Prostate gland (tissue), 2 donors: ENCODE measurements around the gene CPNE9. TPM values are rescaled to one million over a fixed set of nuclear protein-coding genes. Genes with fewer than 3 reads are reported as not detected.

Experiments used
- DNase-seq: peaks from one replicate; pipeline ENCODE4 v3.0.0-alpha.2; 2019; ENCODE audit warnings: low spot score
- H3K27ac ChIP-seq, 2 donors: fragments of 200-600 bp; sonication (generic); 2 replicates each; pipeline ENCODE4 v1.5.1; 2017 to 2019
- H3K27me3 ChIP-seq: fragments of 200-600 bp; sonication (generic); replicated peaks from 2 replicates; pipeline ENCODE4 v1.5.1; 2019; ENCODE audit not compliant: insufficient read depth
- H3K36me3 ChIP-seq, 2 donors: fragments of 200-600 bp; sonication (generic); 1 replicate in 1 of 2; 2 replicates in 1 of 2; pipeline versions ENCODE4 v1.5.1 to v1.8.1; 2017 to 2019
- H3K4me1 ChIP-seq: fragments of 200-600 bp; sonication (generic); replicated peaks from 2 replicates; pipeline ENCODE4 v1.5.1; 2019
- H3K4me3 ChIP-seq, 2 donors: fragments of 200-600 bp; sonication (generic); 2 replicates each; pipeline ENCODE4 v1.5.1; 2017 to 2019
- H3K9me3 ChIP-seq: fragments of 200-600 bp; sonication (generic); 2 replicates; pipeline ENCODE4 v1.5.1; 2017
- POLR2A ChIP-seq: fragments of 450-650 bp; IDR thresholded peaks from one replicate; pipeline ENCODE4 v1.6.1; 2016; ENCODE audit warnings: antibody characterized with exemption, mild to moderate bottlenecking
- POLR2AphosphoS5 ChIP-seq: sonication (generic); formaldehyde crosslinking; IDR thresholded peaks from one replicate; pipeline ENCODE4 v1.6.1; 2017; ENCODE audit warnings: antibody characterized with exemption
- WGBS: methylation state at CpG from one replicate; pipeline ENCODE4 v1.1.5; 2018; 5-methylcytosine and 5-hydroxymethylcytosine counted together
- intact Hi-C: fragments of 100-400 bp; cut with DNase I; formaldehyde crosslinking; loops from one replicate; pipeline ENCODE4 v1.14.2; 2022
- total RNA-seq, 2 donors: library from RNA; depleted of rRNA; stranded (reverse); fragments of >200 nt; gene quantifications; one replicate each; pipeline ENCODE4 v1.1.0, GENCODE V29; 2016
- TF ChIP-seq, protein P1 (sequence below), 4 experiments: fragments of 200-600 bp in 2 of 4; fragments of 450-650 bp in 2 of 4; sonication (generic) in 2 of 4; IDR thresholded peaks; 1 replicate in 3 of 4; 2 replicates in 1 of 4; pipeline ENCODE4 v1.5.1; 2016 to 2019; ENCODE audit warnings: antibody characterized with exemption in 4 of 4, mild to moderate bottlenecking in 2 of 4, moderate library complexity in 2 of 4

The CPNE9 gene
- total RNA-seq, 2 donors from 2014 or later: not detected

DNA sequence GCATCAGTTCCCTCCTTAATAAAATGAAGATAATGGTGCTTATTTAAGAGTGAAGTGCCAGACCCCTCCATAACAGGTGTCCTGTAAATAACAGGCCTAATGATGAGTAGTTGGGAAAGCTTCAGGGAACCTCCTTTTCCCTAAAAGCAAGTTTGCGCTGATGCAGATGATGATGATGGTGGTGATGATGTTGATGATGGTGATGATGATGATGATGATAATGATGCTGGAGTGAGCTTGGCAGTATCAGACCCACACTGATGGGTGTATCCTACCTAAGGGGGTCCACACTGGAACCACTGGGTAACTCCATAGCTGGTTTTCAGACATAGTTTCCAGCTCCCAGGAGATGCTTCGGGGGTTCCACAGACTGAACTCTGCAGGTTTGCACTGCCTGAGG lies 29.9 kb upstream of the CPNE9 start:
- Histone ChIP-seq H3K4me1 (no peaks in the 10 kb centered on the region), H3K27ac (no peak overlapping the region), H3K9me3 (no peaks in the 10 kb centered on the region), H3K4me3 (no peak overlapping the region), H3K36me3 (peaks cover 25 to 34% of the 10 kb centered on the region in 2 donors), H3K27me3 (no peaks in the 10 kb centered on the region)
- 100% methylated on average over 2 of the region's 2 CpGs for WGBS
- no peak for DNase-seq
- TF ChIP-seq, protein P1, sequence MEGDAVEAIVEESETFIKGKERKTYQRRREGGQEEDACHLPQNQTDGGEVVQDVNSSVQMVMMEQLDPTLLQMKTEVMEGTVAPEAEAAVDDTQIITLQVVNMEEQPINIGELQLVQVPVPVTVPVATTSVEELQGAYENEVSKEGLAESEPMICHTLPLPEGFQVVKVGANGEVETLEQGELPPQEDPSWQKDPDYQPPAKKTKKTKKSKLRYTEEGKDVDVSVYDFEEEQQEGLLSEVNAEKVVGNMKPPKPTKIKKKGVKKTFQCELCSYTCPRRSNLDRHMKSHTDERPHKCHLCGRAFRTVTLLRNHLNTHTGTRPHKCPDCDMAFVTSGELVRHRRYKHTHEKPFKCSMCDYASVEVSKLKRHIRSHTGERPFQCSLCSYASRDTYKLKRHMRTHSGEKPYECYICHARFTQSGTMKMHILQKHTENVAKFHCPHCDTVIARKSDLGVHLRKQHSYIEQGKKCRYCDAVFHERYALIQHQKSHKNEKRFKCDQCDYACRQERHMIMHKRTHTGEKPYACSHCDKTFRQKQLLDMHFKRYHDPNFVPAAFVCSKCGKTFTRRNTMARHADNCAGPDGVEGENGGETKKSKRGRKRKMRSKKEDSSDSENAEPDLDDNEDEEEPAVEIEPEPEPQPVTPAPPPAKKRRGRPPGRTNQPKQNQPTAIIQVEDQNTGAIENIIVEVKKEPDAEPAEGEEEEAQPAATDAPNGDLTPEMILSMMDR (IDR thresholded peaks at IDR 0.05): no peak
- TF ChIP-seq POLR2AphosphoS5 (no peak), POLR2A (no peak)
- intact Hi-C loops: loop anchor here (10.0 kb wide), 1 partner anchor 169 kb away; no protein-coding TSS in a partner anchor

DNA sequence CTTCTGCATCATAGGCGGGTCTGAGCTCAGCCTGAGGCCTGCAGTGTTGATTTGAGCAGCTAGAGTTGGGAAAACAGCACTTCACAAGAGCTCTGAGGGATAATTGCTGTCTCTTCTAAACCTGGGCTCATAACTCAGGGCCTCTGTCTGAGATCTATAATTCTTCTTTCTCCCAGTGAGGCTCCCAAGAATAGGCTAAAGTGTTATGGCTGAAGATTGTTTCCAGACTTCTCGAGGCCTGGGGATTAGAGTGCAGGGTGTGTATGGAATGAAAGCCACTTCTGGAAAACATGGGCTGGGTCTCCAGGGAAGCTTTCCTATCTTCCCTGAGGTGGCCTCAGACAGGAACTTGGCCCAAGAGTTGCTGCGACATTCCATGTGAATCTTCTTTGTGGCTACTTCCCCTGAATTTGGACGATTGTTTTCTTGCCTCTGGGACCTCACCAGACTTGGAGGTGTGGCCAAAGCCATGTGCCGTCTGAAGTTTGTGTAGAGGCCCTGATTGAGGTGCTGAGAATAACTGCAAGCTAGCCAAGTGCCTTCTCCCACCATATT lies 27.8 kb upstream of the CPNE9 start:
- no peaks in the 10 kb centered on the region for H3K4me1 ChIP-seq
- H3K9me3 ChIP-seq: no peaks in the 10 kb centered on the region
- H3K27ac ChIP-seq: no peak overlapping the region
- H3K27me3 ChIP-seq: no peaks in the 10 kb centered on the region
- TF ChIP-seq, protein P1 (IDR thresholded peaks at IDR 0.05): no peak
- TF ChIP-seq POLR2AphosphoS5 (no peak), POLR2A (no peak)
- WGBS: 75% methylated on average over 5 of the region's 5 CpGs
- intact Hi-C loops: loop anchor here (10.0 kb wide), 1 partner anchor 171 kb away; no protein-coding TSS in a partner anchor
- H3K36me3 ChIP-seq: peaks cover 31 to 46% of the 10 kb centered on the region in 2 donors
- no peak for DNase-seq
- H3K4me3 ChIP-seq: no peak overlapping the region

DNA sequence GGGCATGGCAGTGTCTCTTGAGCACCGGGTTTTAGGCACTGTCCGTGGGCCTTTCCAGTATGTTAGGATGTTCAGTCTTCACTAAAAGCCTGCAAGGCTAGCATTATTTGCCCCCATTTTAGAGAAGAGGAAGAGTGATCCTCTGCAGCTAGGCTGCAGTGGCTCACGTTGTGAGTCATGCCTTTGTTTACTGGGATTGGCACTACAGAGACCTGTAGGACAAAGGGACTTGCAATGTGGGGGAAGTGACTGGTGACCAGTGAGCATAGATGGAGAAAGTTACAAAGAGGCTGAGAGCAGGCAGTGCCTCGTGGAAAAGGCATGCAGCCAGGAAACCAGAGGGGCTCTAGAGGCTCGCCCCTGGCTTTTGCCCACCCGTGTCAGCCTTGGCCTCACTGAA lies 26.8 kb upstream of the CPNE9 start:
- no peaks in the 10 kb centered on the region for H3K4me1 ChIP-seq
- no peak for DNase-seq
- no peak overlapping the region for H3K27ac ChIP-seq
- 77% methylated on average over 6 of the region's 6 CpGs for WGBS
- no peak for TF ChIP-seq POLR2A
- TF ChIP-seq, protein P1 (IDR thresholded peaks at IDR 0.05): no peak
- no peaks in the 10 kb centered on the region for H3K9me3 ChIP-seq
- H3K36me3 ChIP-seq: peaks cover 26 to 52% of the 10 kb centered on the region in 2 donors
- no peak overlapping the region for H3K4me3 ChIP-seq
- H3K27me3 ChIP-seq: no peaks in the 10 kb centered on the region
- intact Hi-C loops: loop anchor here (10.0 kb wide), 1 partner anchor 172 kb away; no protein-coding TSS in a partner anchor

DNA sequence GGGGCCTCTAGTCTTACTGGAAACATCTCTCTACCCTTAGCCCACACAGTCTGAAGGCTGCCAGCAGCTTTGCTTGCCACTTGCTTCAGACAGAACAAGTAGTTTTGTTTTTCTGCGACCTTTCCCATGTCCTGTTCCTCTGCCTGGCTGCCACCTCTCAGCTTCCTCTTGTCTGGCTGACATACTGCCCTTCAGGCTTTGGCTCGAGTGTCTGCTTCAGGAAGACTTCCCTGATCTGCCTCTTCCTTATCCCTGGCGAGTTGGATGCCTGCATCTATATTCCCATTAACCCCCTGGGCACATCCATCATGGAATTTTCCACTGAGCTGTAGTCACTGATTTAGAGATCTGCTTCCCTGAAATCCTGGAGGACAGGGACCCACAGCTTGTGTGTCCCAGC lies 25.1 kb upstream of the CPNE9 start:
- TF ChIP-seq, protein P1 (IDR thresholded peaks at IDR 0.05): no peak
- TF ChIP-seq POLR2A (no peak), POLR2AphosphoS5 (no peak)

DNA sequence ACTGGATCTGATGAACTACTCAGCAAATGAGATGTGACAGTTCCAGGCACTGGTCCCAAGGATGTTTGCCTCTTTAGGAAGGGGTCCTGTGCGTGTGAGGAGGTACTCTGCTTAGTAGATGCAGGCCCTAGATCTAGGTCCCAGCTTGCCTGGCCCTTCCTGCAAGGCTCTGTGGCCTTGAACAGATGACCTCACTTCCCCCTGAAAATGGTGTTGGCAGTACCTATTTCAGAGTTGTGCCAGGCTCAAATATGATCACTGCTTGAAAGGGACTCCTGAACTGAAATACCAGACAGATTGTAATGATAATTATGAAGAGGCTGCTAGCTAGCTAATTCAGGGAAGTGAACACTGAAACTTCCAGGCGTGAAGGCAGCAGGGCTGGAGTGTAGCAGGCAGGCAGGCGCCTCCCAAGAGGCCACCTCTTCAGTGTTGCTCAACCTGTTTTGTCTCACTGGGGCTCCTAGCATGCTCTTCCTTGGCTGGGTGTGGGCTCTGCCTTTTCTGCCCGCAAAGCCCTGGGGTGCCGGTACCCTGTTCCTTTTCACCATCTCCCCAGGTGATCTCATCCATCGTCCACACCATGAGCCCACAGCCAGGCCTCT lies 24.1 kb upstream of the CPNE9 start:
- H3K9me3 ChIP-seq: no peaks in the 10 kb centered on the region
- no peak overlapping the region for H3K4me3 ChIP-seq
- H3K36me3 ChIP-seq: peaks cover 22 to 45% of the 10 kb centered on the region in 2 donors
- TF ChIP-seq, protein P1 (IDR thresholded peaks at IDR 0.05): no peak
- TF ChIP-seq POLR2AphosphoS5: no peak
- no peak for TF ChIP-seq POLR2A
- 91% methylated on average over 6 of the region's 6 CpGs for WGBS
- no peaks in the 10 kb centered on the region for H3K27me3 ChIP-seq
- DNase-seq: no peak
- H3K4me1 ChIP-seq: no peaks in the 10 kb centered on the region
- intact Hi-C loops: loop anchor here (10.0 kb wide), 1 partner anchor 175 kb away; no protein-coding TSS in a partner anchor
- H3K27ac ChIP-seq: no peak overlapping the region

More for the DNA sequence above, 25.1 kb upstream of the CPNE9 start:
- no peaks in the 10 kb centered on the region for H3K9me3 ChIP-seq
- 83% methylated on average over 3 of the region's 3 CpGs for WGBS
- peaks cover 17 to 42% of the 10 kb centered on the region in 2 donors for H3K36me3 ChIP-seq
- no peak overlapping the region for H3K27ac ChIP-seq
- no peaks in the 10 kb centered on the region for H3K4me1 ChIP-seq
- H3K4me3 ChIP-seq: no peak overlapping the region
- DNase-seq: no peak
- no peaks in the 10 kb centered on the region for H3K27me3 ChIP-seq
- intact Hi-C loops: loop anchor here (10.0 kb wide), 1 partner anchor 174 kb away; no protein-coding TSS in a partner anchor
